Hepatocyte (in vitro differentiated cells): ENCODE results near the gene ZNHIT2. TPM values are rescaled to one million over a fixed set of nuclear protein-coding genes. Genes with fewer than 3 reads are reported as not detected.

Experiments used
- DNase-seq: peaks from one replicate; pipeline ENCODE4 v3.0.0-alpha.2; 2016; ENCODE audit warnings: low spot score
- H2AFZ ChIP-seq: fragments of 200-600 bp; sonication (generic); 2 replicates; pipeline ENCODE4 v1.6.0; 2016; ENCODE audit warnings: antibody characterized with exemption, mild to moderate bottlenecking
- H3K27ac ChIP-seq: fragments of 200-600 bp; sonication (generic); 2 replicates; pipeline ENCODE4 v1.5.1; 2016; ENCODE audit warnings: mild to moderate bottlenecking
- H3K27me3 ChIP-seq: fragments of 200-600 bp; sonication (generic); 2 replicates; pipeline ENCODE4 v1.6.1; 2016
- H3K36me3 ChIP-seq: fragments of 200-600 bp; sonication (generic); replicated peaks from 2 replicates; pipeline ENCODE4 v1.5.1; 2016; ENCODE audit warnings: low read depth; ENCODE audit not compliant: insufficient read depth
- H3K4me1 ChIP-seq: fragments of 200-600 bp; sonication (generic); 2 replicates; pipeline ENCODE4 v1.5.1; 2016; ENCODE audit warnings: mild to moderate bottlenecking, moderate library complexity; ENCODE audit not compliant: insufficient read depth
- H3K4me2 ChIP-seq: fragments of 200-600 bp; sonication (generic); 2 replicates; pipeline ENCODE4 v1.6.0; 2016
- H3K4me3 ChIP-seq: fragments of 200-600 bp; sonication (generic); 2 replicates; pipeline ENCODE4 v1.5.1; 2016; ENCODE audit warnings: mild to moderate bottlenecking
- H3K79me2 ChIP-seq: fragments of 200-600 bp; sonication (generic); 2 replicates; pipeline ENCODE4 v1.6.0; 2017; ENCODE audit warnings: mild to moderate bottlenecking
- H3K9me2 ChIP-seq: fragments of 200-600 bp; sonication (generic); replicated peaks from 2 replicates; pipeline ENCODE4 v1.6.0; 2017; ENCODE audit warnings: mild to moderate bottlenecking; ENCODE audit not compliant: insufficient read depth
- H3K9me3 ChIP-seq: fragments of 200-600 bp; sonication (generic); 2 replicates; pipeline ENCODE4 v1.5.1; 2016; ENCODE audit warnings: low read depth, mild to moderate bottlenecking
- H4K20me1 ChIP-seq: fragments of 200-600 bp; sonication (generic); 2 replicates; pipeline ENCODE4 v1.6.0; 2016; ENCODE audit warnings: mild to moderate bottlenecking; ENCODE audit not compliant: insufficient read depth, poor library complexity, severe bottlenecking
- EZH2 ChIP-seq: fragments of 200-600 bp; sonication (generic); IDR thresholded peaks from 2 replicates; pipeline ENCODE4 v1.6.1; 2016; ENCODE audit warnings: antibody characterized with exemption, mild to moderate bottlenecking, borderline replicate concordance
- EZH2phosphoT487 ChIP-seq: fragments of 200-600 bp; sonication (generic); IDR thresholded peaks from one replicate; pipeline ENCODE4 v1.6.1; 2018; ENCODE audit warnings: antibody characterized with exemption, mild to moderate bottlenecking, low read depth, moderate library complexity; ENCODE audit not compliant: unreplicated experiment, severe bottlenecking
- WGBS: methylation state at CpG from one replicate; pipeline ENCODE4 v1.1.6; 2016; ENCODE audit warnings: low lambda C conversion rate; ENCODE audit errors: missing lambda C conversion rate; 5-methylcytosine and 5-hydroxymethylcytosine counted together
- polyA plus RNA-seq: library from polyadenylated mRNA; unstranded; fragments of >200 nt; fragmentation: Nextera tagmentation; extraction: Ambion mirVana; gene quantifications from 2 replicates; pipeline ENCODE4 v1.2.1, GENCODE V29; 2016
- total RNA-seq: library from RNA; depleted of rRNA; stranded (reverse); fragments of >200 nt; gene quantifications from 2 replicates; pipeline ENCODE4 v1.2.3, GENCODE V29; 2014
- TF ChIP-seq, protein P1 (sequence below): fragments of 200-600 bp; sonication (generic); IDR thresholded peaks from 2 replicates; pipeline ENCODE4 v1.5.1; 2016; ENCODE audit warnings: antibody characterized with exemption, mild to moderate bottlenecking; ENCODE audit not compliant: poor library complexity

Gene ZNHIT2
- total and polyA plus RNA-seq, 2 experiments from 2014 or later, result 13.5 to 23.7 TPM

DNA sequence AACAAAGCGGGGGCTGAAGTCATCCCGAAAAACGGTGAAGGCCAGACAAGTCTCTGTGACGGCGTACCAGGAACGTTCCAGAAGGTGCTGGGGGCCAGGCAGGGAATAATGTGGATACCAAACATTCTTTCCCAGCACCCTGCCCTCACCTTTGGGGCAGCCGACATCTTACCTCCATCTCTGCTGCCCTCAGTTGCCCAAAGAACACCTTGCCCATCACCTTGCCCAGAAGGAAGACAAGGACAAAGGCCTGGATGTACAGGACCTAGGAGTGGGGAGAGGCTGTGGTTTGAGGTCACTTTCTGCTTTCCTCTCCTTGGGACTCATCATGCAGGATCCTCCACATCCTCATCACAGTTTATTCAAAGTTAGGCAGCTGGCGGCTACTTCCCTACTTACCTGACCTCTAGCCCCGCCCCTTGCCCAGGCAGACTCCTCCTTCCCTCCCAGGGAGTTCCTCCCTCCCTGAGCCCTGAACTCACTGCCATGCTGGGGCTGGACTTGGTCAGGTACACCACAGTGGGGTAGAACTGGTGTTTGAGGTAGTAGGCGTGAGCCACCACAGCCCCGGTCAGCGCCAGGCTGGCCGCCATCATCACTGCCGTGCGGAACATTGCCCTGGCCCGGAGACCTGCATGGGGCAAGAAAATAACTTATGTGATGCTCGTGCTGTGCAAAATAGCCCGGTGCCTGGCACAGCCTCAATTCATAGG lies 15.6 kb upstream of the ZNHIT2 start:
- DNase-seq, result peak; percentile 85
- Histone ChIP-seq H3K27ac (peak overlapping the region; percentile 98), H3K79me2 (peaks cover 30% of the 10 kb centered on the region), H4K20me1 (peaks cover 4% of the 10 kb centered on the region), H3K4me2 (peak overlapping the region; percentile 95), H3K9me2 (no peaks in the 10 kb centered on the region), H3K36me3 (no peaks in the 10 kb centered on the region), H3K4me1 (peaks cover 17% of the 10 kb centered on the region), H3K4me3 (peak overlapping the region; percentile 29), H3K9me3 (no peaks in the 10 kb centered on the region), H2AFZ (no peak overlapping the region), H3K27me3 (no peaks in the 10 kb centered on the region)
- WGBS, result 53% methylated on average over 18 of the region's 18 CpGs
- TF ChIP-seq EZH2 (no peak), EZH2phosphoT487 (no peak)
- TF ChIP-seq, protein P1, sequence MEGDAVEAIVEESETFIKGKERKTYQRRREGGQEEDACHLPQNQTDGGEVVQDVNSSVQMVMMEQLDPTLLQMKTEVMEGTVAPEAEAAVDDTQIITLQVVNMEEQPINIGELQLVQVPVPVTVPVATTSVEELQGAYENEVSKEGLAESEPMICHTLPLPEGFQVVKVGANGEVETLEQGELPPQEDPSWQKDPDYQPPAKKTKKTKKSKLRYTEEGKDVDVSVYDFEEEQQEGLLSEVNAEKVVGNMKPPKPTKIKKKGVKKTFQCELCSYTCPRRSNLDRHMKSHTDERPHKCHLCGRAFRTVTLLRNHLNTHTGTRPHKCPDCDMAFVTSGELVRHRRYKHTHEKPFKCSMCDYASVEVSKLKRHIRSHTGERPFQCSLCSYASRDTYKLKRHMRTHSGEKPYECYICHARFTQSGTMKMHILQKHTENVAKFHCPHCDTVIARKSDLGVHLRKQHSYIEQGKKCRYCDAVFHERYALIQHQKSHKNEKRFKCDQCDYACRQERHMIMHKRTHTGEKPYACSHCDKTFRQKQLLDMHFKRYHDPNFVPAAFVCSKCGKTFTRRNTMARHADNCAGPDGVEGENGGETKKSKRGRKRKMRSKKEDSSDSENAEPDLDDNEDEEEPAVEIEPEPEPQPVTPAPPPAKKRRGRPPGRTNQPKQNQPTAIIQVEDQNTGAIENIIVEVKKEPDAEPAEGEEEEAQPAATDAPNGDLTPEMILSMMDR, result no peak

DNA sequence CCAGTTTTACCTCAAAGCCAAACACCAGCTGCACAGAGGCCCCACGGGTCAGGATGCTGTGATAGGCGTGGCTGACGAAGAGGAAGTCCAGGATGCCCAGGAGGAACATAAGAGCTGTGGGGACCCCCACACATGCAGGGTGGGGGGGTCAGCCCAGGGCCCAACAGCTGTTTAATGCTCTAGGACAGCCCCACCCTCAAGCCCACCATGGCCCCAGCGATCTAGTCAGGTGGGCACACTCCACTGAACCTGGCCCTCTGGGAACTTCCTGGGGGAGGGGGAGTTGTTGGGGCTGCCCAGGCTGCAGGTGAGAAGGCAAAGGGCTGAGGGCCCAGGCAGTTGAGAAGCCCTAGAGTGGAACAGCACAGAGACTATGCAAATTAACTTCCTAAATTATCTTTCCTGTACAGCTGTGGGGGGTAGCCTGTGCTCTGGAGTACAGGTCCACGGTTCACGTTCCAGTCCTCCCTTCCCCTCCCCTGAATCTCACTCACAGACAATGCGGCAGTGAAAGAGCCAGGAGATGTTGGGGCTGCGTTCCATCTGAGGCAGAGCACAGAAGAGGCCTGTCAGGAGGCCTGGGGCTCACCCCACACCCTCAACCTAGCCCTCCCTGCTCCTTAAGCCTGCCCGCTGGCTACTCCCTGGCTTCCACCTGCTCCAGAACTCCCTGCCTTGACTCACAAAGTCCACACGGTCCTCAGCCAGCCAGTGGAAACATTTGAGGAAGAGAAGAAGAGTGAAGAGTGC lies 14.9 kb upstream of the ZNHIT2 start:
- Histone ChIP-seq H3K4me1 (peaks cover 17% of the 10 kb centered on the region), H3K4me2 (peak overlapping the region; percentile 95), H3K36me3 (no peaks in the 10 kb centered on the region), H3K9me3 (no peaks in the 10 kb centered on the region), H3K27ac (no peak overlapping the region), H2AFZ (no peak overlapping the region), H3K4me3 (no peak overlapping the region), H3K79me2 (peaks cover 30% of the 10 kb centered on the region), H3K27me3 (no peaks in the 10 kb centered on the region), H3K9me2 (no peaks in the 10 kb centered on the region), H4K20me1 (peaks cover 4% of the 10 kb centered on the region)
- no peak for DNase-seq
- 89% methylated on average over 10 of the region's 10 CpGs for WGBS
- TF ChIP-seq EZH2phosphoT487 (no peak), EZH2 (no peak)
- TF ChIP-seq, protein P1, result no peak

DNA sequence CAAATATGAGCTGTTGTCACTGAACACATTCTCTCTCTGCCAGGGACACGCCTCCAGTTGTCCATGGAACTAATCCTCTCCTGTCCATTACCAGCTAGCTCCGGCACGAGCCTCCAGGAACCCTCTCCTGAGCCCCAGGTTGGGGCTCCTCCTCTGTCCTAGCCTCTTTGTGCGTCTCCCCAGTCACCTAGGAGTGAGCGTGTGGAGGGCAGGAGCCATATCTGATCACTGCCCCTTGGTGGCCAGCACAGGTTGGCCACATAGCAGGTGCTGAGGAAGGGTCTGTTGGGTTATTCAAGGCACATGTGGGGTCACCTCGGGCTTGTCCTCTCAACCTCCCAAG lies 14.4 kb upstream of the ZNHIT2 start:
- no peaks in the 10 kb centered on the region for H3K9me2 ChIP-seq
- no peaks in the 10 kb centered on the region for H3K9me3 ChIP-seq
- no peak overlapping the region for H3K27ac ChIP-seq
- H3K79me2 ChIP-seq, result peaks cover 30% of the 10 kb centered on the region
- no peaks in the 10 kb centered on the region for H3K27me3 ChIP-seq
- 98% methylated on average over 6 of the region's 6 CpGs for WGBS
- peaks cover 4% of the 10 kb centered on the region for H4K20me1 ChIP-seq
- H3K36me3 ChIP-seq, result no peaks in the 10 kb centered on the region
- H3K4me2 ChIP-seq, result no peak overlapping the region
- H3K4me3 ChIP-seq, result no peak overlapping the region
- TF ChIP-seq EZH2 (no peak), EZH2phosphoT487 (no peak)
- TF ChIP-seq, protein P1, result no peak
- no peak overlapping the region for H2AFZ ChIP-seq
- DNase-seq, result no peak
- H3K4me1 ChIP-seq, result peaks cover 17% of the 10 kb centered on the region
